Prostate gland (tissue), 2 donors: Measurements from ENCODE around the gene APOL4.

ENCODE experiments used
- CTCF ChIP-seq, 4 experiments: fragments of 200-600 bp in 2 of 4; fragments of 450-650 bp in 2 of 4; sonication (generic) in 2 of 4; IDR thresholded peaks; 1 replicate in 3 of 4; 2 replicates in 1 of 4; pipeline ENCODE4 v1.5.1; 2016 to 2019; ENCODE audit warnings: antibody characterized with exemption in 4 of 4, mild to moderate bottlenecking in 2 of 4, moderate library complexity in 2 of 4
- POLR2A ChIP-seq: fragments of 450-650 bp; IDR thresholded peaks from one replicate; pipeline ENCODE4 v1.6.1; 2016; ENCODE audit warnings: antibody characterized with exemption, mild to moderate bottlenecking

- no peak for TF ChIP-seq CTCF (IDR thresholded peaks at IDR 0.05)
- no peak for TF ChIP-seq POLR2A
Observed at GRCh38 chr22:36147196-36147791, 54.3 kb downstream of the APOL4 start.
